OCI-LY3 (cell line): Measurements from ENCODE around the gene TEX35.

Source experiments
- EZH2phosphoT487 ChIP-seq: fragments of 200-600 bp; shearing (Covaris generic); IDR thresholded peaks from 2 replicates; pipeline ENCODE4 v1.6.1; 2018; ENCODE audit warnings: antibody characterized with exemption, mixed run types, low read depth
- TF ChIP-seq, protein P1 (sequence below): fragments of 200-600, 300-600 bp; sonication (generic); IDR thresholded peaks from 2 replicates; pipeline ENCODE4 v1.5.1; 2014; ENCODE audit warnings: antibody characterized with exemption, low read length, low read depth

- TF ChIP-seq, protein P1, sequence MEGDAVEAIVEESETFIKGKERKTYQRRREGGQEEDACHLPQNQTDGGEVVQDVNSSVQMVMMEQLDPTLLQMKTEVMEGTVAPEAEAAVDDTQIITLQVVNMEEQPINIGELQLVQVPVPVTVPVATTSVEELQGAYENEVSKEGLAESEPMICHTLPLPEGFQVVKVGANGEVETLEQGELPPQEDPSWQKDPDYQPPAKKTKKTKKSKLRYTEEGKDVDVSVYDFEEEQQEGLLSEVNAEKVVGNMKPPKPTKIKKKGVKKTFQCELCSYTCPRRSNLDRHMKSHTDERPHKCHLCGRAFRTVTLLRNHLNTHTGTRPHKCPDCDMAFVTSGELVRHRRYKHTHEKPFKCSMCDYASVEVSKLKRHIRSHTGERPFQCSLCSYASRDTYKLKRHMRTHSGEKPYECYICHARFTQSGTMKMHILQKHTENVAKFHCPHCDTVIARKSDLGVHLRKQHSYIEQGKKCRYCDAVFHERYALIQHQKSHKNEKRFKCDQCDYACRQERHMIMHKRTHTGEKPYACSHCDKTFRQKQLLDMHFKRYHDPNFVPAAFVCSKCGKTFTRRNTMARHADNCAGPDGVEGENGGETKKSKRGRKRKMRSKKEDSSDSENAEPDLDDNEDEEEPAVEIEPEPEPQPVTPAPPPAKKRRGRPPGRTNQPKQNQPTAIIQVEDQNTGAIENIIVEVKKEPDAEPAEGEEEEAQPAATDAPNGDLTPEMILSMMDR = no peak
- TF ChIP-seq EZH2phosphoT487 = no peak
Measured at GRCh38 chr1:178521241-178521640, 8.3 kb downstream of the TEX35 start.
